ENCODE measurements around the gene SLC27A2. TPM values are rescaled to one million over a fixed set of nuclear protein-coding genes. Genes with fewer than 3 reads are reported as not detected.

SLC27A2 gene
- total and polyA plus RNA-seq, 10 of the 15 experiments (the other 5 are each of a cell fraction or from before 2014, with no cell fraction given), result 0.22 to 1.2 (median 0.69) TPM; not detected in 1

GRCh38 chr15:50225938-50226337, 43.9 kb downstream of the SLC27A2 start:
- H3K9ac ChIP-seq (ENCODE audit: control insufficient read depth, insufficient read depth, low read length), result no peak overlapping the region
- ChIA-PET RAD21 (ENCODE audit: unreplicated experiment) (no interaction called here), POLR2A (no interaction called here), CTCF (no interaction called here), SMC1A (ENCODE audit: uncharacterized antibody, unreplicated experiment) (no interaction called here)
- no peaks in the 10 kb centered on the region for H3K9me3 ChIP-seq (replicated peaks; ENCODE audit: control insufficient read depth, insufficient read depth, low read length)
- H3K4me2 ChIP-seq (ENCODE audit: control insufficient read depth, insufficient read depth), result no peak overlapping the region
- TF ChIP-seq CBX5 (IDR thresholded peaks at IDR 0.05; ENCODE audit: low read depth), result no peak
- TF ChIP-seq CHD2 (IDR thresholded peaks at IDR 0.05; ENCODE audit: borderline replicate concordance, low read depth, low read length), result no peak
- no peak for TF ChIP-seq YBX1 (IDR thresholded peaks at IDR 0.05)
- no peak for TF ChIP-seq ZNF274 (IDR thresholded peaks at IDR 0.05; ENCODE audit: insufficient read depth, insufficient read length)
- TF ChIP-seq HDAC2 (IDR thresholded peaks at IDR 0.05), result no peak
- no peak for TF ChIP-seq ZNF384 (IDR thresholded peaks at IDR 0.05; ENCODE audit: borderline replicate concordance, low read depth, low read length)
- no peak for TF ChIP-seq SIN3A (IDR thresholded peaks at IDR 0.05; ENCODE audit: low read depth, low read length)
- TF ChIP-seq, protein P1, sequence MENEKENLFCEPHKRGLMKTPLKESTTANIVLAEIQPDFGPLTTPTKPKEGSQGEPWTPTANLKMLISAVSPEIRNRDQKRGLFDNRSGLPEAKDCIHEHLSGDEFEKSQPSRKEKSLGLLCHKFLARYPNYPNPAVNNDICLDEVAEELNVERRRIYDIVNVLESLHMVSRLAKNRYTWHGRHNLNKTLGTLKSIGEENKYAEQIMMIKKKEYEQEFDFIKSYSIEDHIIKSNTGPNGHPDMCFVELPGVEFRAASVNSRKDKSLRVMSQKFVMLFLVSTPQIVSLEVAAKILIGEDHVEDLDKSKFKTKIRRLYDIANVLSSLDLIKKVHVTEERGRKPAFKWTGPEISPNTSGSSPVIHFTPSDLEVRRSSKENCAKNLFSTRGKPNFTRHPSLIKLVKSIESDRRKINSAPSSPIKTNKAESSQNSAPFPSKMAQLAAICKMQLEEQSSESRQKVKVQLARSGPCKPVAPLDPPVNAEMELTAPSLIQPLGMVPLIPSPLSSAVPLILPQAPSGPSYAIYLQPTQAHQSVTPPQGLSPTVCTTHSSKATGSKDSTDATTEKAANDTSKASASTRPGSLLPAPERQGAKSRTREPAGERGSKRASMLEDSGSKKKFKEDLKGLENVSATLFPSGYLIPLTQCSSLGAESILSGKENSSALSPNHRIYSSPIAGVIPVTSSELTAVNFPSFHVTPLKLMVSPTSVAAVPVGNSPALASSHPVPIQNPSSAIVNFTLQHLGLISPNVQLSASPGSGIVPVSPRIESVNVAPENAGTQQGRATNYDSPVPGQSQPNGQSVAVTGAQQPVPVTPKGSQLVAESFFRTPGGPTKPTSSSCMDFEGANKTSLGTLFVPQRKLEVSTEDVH (IDR thresholded peaks at IDR 0.05; ENCODE audit: low read depth, partially characterized antibody), result no peak
- no peak for TF ChIP-seq BACH1 (IDR thresholded peaks at IDR 0.05; ENCODE audit: borderline replicate concordance)
- TF ChIP-seq RFX5 (IDR thresholded peaks at IDR 0.05; ENCODE audit: low read depth, low read length), result no peak
- TF ChIP-seq IKZF1 (conservative IDR thresholded peaks at IDR 0.05), result no peak
- TF ChIP-seq JUNB (IDR thresholded peaks at IDR 0.05), result no peak
- TF ChIP-seq EZH2 (IDR thresholded peaks at IDR 0.05; ENCODE audit: borderline replicate concordance, control insufficient read depth, low read depth, low read length), result no peak
- H2AFZ ChIP-seq (ENCODE audit: control insufficient read depth, low read depth, low read length), result no peak overlapping the region
- H3K79me2 ChIP-seq (ENCODE audit: control insufficient read depth, insufficient read depth, low read length), result no peaks in the 10 kb centered on the region
- ATAC-seq (no peak), FAIRE-seq (no peak), DNase-seq (ENCODE audit: low read depth, low spot score) (no peak)
- BruUV-seq (replicated peaks), result no TSS peak
- 93% methylated on average over 3 of the region's 3 CpGs for WGBS (ENCODE audit: insufficient coverage, insufficient replicate concordance, low lambda C conversion rate, missing lambda C conversion rate)
- intact Hi-C loops (cut with micrococcal nuclease; ENCODE audit: unreplicated experiment), result no loop called here
- H4K20me1 ChIP-seq (ENCODE audit: control insufficient read depth, insufficient read depth), result no peaks in the 10 kb centered on the region
- H3K27me3 ChIP-seq (replicated peaks in 1 of 2; ENCODE audit: control insufficient read depth in 2 of 2, insufficient read depth in 2 of 2, low read length in 1 of 2), result no peaks in the 10 kb centered on the region
- no peaks in the 10 kb centered on the region; a peak in 1 of 4 replicates for H3K36me3 ChIP-seq (ENCODE audit: control insufficient read depth in 2 of 2, insufficient read depth in 2 of 2, low read length in 1 of 2)
- no peaks in the 10 kb centered on the region for H3K4me1 ChIP-seq (ENCODE audit: control insufficient read depth, insufficient read depth, low read length)
- in situ Hi-C loops (cut with MboI), result no loop called here
- H3K27ac ChIP-seq (ENCODE audit: control insufficient read depth, insufficient read depth), result no peak overlapping the region
- no peak overlapping the region for H3K4me3 ChIP-seq

Data from GM12878 (cell line).